Stimulated activated CD4-positive, alpha-beta T cell treated with anti-CD3 and anti-CD28 coated beads, Interleukin-2, amount 100 ng/mL, for 48 hours (primary cell): ENCODE data around the gene CTXND1.

ENCODE experiments used
- DNase-seq, 2 donors: peaks; one replicate each; pipeline ENCODE4 v3.0.0-alpha.2; 2020

CTXND1 gene

GRCh38 chr15:80251428-80252120, 439 bp downstream of the CTXND1 start:
- DNase-seq: no peak

GRCh38 chr15:80250614-80251427, 1.2 kb downstream of the CTXND1 start:
- DNase-seq: no peak

GRCh38 chr15:80249973-80250372, 2.0 kb downstream of the CTXND1 start:
- DNase-seq: no peak

GRCh38 chr15:80247320-80247719, 4.7 kb downstream of the CTXND1 start:
- no peak for DNase-seq

- DNase-seq: no peak
These were observed 5.6 kb downstream of the CTXND1 start for GRCh38 chr15:80246425-80246894.

- DNase-seq: no peak
These were observed 9.2 kb downstream of the CTXND1 start for GRCh38 chr15:80242802-80243201.

- peak in 1 of 2 donors; percentile 21 for DNase-seq
These were observed 9.8 kb downstream of the CTXND1 start for GRCh38 chr15:80242132-80242769.

GRCh38 chr15:80241508-80241907, 10.5 kb downstream of the CTXND1 start:
- no peak for DNase-seq

- DNase-seq: no peak
These were observed 11.7 kb downstream of the CTXND1 start for GRCh38 chr15:80240276-80240675.

GRCh38 chr15:80234883-80235282, 17.1 kb downstream of the CTXND1 start:
- DNase-seq: peak; percentile 44 to 51

- no peak for DNase-seq
These were observed 18.4 kb downstream of the CTXND1 start for GRCh38 chr15:80233581-80233980.

- no peak for DNase-seq
These were observed 20.6 kb downstream of the CTXND1 start for GRCh38 chr15:80231371-80231770.

GRCh38 chr15:80228959-80229610, 22.9 kb downstream of the CTXND1 start:
- no peak for DNase-seq

GRCh38 chr15:80219955-80220354, 32.1 kb downstream of the CTXND1 start:
- DNase-seq: no peak

GRCh38 chr15:80217327-80217900, 34.6 kb downstream of the CTXND1 start:
- no peak for DNase-seq

GRCh38 chr15:80216911-80217310, 35.1 kb downstream of the CTXND1 start:
- DNase-seq: no peak

- DNase-seq: no peak
These were observed 35.9 kb downstream of the CTXND1 start for GRCh38 chr15:80216141-80216540.

GRCh38 chr15:80214910-80215309, 37.1 kb downstream of the CTXND1 start:
- DNase-seq: no peak

- DNase-seq: no peak
These were observed 40.0 kb downstream of the CTXND1 start for GRCh38 chr15:80211976-80212375.

GRCh38 chr15:80210611-80211573, 41.1 kb downstream of the CTXND1 start:
- no peak for DNase-seq
